ENCODE measurements around the gene SOBP. TPM values are rescaled to one million over a fixed set of nuclear protein-coding genes. Genes with fewer than 3 reads are reported as not detected.

SOBP gene
- total RNA-seq, 4 donors from 2014 or later, result 16.2 to 29.9 (median 19.2) TPM

- H3K9me3 ChIP-seq, result no peaks in the 10 kb centered on the region
- no peak overlapping the region for H3K4me3 ChIP-seq
- no peak overlapping the region for H3K27ac ChIP-seq
- no peak for ATAC-seq
- no peak for TF ChIP-seq EP300 (IDR thresholded peaks at IDR 0.05)
- TF ChIP-seq CTCF (IDR thresholded peaks at IDR 0.05), result no peak
- no peak for TF ChIP-seq POLR2A (IDR thresholded peaks at IDR 0.05)
- no peak for TF ChIP-seq POLR2AphosphoS5 (IDR thresholded peaks at IDR 0.05)
- WGBS, 2 donors (ENCODE audit: low coverage in 1 of 2), result 84% methylated on average over 4 to 5 of the region's 5 CpGs
- peaks cover 0 to 23% (median 14%) of the 10 kb centered on the region in 3 donors for H3K4me1 ChIP-seq
- H3K36me3 ChIP-seq, result no peaks in the 10 kb centered on the region
- no peaks in the 10 kb centered on the region for H3K27me3 ChIP-seq
Measured at GRCh38 chr6:107614828-107615227, 124.9 kb downstream of the SOBP start.

GRCh38 chr6:107616775-107617174, 126.9 kb downstream of the SOBP start:
- WGBS, 2 donors (ENCODE audit: low coverage in 1 of 2), result 96% methylated on average over 4 of the region's 9 CpGs; no CpG with 5 or more reads in 1 of the 2 donors
- Histone ChIP-seq H3K9me3 (no peaks in the 10 kb centered on the region), H3K4me1 (peaks cover 0 to 18% (median 11%) of the 10 kb centered on the region in 3 donors), H3K27ac (no peak overlapping the region), H3K27me3 (no peaks in the 10 kb centered on the region), H3K4me3 (no peak overlapping the region), H3K36me3 (no peaks in the 10 kb centered on the region)
- no peak for TF ChIP-seq CTCF (IDR thresholded peaks at IDR 0.05)
- TF ChIP-seq POLR2A (IDR thresholded peaks at IDR 0.05), result no peak
- no peak for TF ChIP-seq POLR2AphosphoS5 (IDR thresholded peaks at IDR 0.05)
- no peak for TF ChIP-seq EP300 (IDR thresholded peaks at IDR 0.05)
- ATAC-seq, result no peak

DNA sequence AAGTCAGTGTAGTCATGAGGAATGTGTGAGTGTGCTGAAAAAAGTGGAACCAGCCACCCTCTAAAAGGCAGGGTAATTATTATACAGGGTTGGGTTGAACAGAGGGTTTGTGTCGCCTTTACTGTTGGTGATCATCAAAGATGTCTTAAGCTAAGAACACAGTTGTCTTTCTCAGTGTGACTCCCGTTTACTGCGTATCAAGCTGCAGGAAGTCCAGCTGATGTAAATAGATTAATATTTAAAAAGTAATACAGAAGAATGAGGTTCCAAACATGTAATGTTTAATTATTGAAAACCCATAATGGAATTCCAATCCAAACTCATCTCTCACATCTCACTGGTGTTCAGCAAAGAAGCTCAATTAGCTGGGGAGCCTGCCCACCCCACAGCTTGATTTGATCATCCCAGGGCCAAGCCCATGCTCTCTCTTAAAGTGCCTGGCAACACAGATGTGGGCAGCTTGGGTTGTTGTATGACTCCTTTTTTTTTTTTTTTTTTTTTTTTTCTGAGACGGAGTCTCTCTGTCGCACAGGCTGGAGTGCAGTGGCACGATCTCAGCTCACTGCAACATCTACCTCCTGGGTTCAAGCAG, 127.5 kb downstream of the SOBP start:
- Histone ChIP-seq H3K4me3 (no peak overlapping the region), H3K27me3 (no peaks in the 10 kb centered on the region), H3K4me1 (peaks cover 0 to 18% (median 11%) of the 10 kb centered on the region in 3 donors), H3K36me3 (no peaks in the 10 kb centered on the region), H3K27ac (no peak overlapping the region), H3K9me3 (no peaks in the 10 kb centered on the region)
- ATAC-seq, result no peak
- no peak for TF ChIP-seq CTCF (IDR thresholded peaks at IDR 0.05)
- TF ChIP-seq POLR2AphosphoS5 (IDR thresholded peaks at IDR 0.05), result no peak
- no peak for TF ChIP-seq POLR2A (IDR thresholded peaks at IDR 0.05)
- no peak for TF ChIP-seq EP300 (IDR thresholded peaks at IDR 0.05)
- WGBS, 2 donors (ENCODE audit: low coverage in 1 of 2), result 80 to 87% methylated on average over 3 to 6 of the region's 6 CpGs

GRCh38 chr6:107618672-107619071, 128.8 kb downstream of the SOBP start:
- WGBS, 2 donors (ENCODE audit: low coverage in 1 of 2), result 89 to 94% methylated on average over 6 to 9 of the region's 9 CpGs
- no peak for ATAC-seq
- H3K9me3 ChIP-seq, result no peaks in the 10 kb centered on the region

More at GRCh38 chr6:107618672-107619071, 128.8 kb downstream of the SOBP start:
- Histone ChIP-seq H3K36me3 (no peaks in the 10 kb centered on the region), H3K4me1 (peaks cover 0 to 13% (median 6%) of the 10 kb centered on the region in 3 donors), H3K27ac (no peak overlapping the region), H3K4me3 (no peak overlapping the region), H3K27me3 (no peaks in the 10 kb centered on the region)
- TF ChIP-seq EP300 (IDR thresholded peaks at IDR 0.05), result no peak
- no peak for TF ChIP-seq POLR2AphosphoS5 (IDR thresholded peaks at IDR 0.05)
- no peak for TF ChIP-seq POLR2A (IDR thresholded peaks at IDR 0.05)
- TF ChIP-seq CTCF (IDR thresholded peaks at IDR 0.05), result no peak
